NCI-H1105 (cell line): ENCODE data around the gene BMPER.

Source experiments
- DNase-seq: peaks from one replicate; lab custom pipeline; 2025; lab: John Stamatoyannopoulos, UW

Gene BMPER

DNA sequence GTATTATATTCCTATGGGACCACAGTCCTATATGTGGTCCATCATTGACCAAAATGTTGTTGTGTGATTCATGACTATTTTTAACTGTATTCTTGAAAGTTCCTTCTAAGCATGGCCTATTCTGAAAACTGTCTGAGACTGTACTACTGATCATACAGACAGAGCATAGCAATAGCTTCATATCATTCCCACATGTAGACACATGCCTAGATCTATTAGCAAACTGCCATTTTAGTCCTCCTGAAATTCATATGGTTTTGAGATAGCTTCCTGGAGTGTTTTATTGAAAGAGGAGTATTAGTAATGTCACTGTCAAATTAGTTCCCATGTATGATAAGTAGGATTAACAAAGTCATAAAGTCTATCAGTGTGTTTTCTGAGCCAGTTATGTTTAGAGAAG is 157.5 kb downstream of the BMPER start:
- DNase-seq: no peak

DNA sequence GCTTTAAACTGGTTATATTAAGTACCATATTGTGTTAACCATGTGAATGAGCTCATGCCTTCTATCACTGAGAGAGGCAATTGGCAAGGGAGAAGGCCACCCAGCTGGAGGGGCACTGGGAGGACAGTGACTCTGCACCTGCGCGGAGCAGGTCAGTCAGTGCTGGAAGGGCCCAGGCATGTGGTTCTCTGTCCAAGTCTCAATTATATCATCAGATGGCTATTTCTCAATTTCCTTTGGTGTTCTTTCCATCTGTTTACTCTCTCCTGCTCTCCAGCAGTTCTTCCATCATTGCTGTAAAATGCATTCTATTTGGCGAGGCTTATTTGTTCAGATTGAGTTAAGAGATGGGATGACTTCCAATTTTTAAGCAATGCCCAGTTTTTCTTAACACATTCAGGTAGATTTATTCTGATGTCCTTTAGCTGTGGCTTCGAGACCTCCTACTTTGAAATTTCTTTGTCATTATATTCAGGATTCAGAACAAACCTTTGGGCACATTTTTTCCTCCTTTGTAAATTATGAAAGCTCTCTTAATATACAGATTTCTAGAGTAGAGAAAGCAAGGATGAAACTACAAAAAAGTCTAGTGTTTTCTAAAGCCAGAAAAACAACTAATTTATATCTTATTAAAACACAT is 159.3 kb downstream of the BMPER start:
- DNase-seq: no peak

DNA sequence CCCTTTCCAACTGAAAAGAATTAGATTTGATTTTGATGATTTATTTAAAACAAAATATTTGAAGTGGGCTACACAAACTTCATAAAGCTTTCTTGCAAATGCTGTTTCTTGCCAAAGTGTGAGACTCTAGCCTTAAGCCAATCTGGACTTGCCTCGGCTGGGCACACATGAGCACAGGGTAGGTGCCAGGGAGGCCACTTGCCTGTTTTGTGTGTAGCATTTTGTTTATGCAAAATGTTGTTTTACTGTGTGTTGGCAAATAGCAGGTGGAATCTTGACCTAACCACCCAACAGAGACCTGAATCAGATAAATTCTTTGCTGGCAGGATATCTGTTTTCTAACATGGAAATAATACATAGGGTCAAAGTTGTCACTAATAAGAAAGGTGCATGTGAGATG is 161.1 kb downstream of the BMPER start:
- DNase-seq: no peak

DNA sequence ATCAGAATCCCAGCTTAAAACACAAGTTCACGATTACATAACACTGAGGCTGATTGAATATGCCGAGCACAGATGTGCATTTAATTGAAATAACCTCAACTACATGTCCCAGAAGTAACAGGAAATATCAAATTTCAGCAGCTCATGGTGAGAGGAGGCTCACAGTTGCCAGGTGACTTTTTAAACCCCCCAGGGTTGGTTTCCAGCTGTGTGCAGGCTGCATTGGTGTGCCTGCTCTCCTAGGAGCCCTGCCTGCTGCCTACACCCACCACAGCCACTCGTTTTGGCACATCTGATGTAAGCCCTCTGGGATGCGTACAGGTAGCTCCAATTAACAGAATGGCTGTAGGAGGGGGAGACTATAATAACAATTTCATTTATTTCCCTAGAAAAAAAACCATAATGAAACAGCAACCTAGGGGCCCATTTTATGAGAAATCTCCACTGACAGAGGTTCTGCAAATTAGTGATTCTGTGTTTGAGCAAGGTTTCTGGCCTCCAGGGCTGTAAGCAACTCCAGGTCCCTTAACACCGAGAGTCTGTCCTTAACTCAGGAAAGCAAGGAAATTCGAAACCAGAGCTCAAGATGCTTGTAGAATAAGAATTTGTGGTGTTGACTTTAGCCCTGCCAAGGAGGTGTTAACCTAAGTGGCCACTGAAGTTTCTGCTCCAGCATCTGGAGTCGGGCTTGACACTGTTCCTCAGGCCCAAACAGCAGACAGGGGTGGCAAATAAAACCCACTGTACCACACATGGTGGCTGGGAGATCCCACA is 161.9 kb downstream of the BMPER start:
- peak; percentile 33 for DNase-seq

DNA sequence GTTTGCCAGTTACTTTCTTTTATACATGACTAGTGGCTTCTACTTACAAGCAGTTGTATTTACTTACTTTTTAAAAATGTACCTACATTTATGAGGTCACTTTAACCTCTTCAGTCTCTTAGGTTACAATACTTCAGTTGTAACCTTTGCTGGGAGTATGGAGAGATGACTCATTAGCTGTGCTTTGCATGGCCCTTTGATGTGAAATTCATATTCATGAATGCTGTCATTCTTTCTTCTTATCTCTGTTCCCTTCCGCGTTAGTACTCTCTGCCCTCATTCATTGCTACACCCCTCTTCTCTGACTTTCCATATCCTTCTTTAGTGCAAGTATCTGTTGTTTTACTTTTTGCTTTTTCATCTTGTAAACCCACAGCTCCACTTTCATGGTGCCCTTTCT is 164.3 kb downstream of the BMPER start:
- DNase-seq: no peak

DNA sequence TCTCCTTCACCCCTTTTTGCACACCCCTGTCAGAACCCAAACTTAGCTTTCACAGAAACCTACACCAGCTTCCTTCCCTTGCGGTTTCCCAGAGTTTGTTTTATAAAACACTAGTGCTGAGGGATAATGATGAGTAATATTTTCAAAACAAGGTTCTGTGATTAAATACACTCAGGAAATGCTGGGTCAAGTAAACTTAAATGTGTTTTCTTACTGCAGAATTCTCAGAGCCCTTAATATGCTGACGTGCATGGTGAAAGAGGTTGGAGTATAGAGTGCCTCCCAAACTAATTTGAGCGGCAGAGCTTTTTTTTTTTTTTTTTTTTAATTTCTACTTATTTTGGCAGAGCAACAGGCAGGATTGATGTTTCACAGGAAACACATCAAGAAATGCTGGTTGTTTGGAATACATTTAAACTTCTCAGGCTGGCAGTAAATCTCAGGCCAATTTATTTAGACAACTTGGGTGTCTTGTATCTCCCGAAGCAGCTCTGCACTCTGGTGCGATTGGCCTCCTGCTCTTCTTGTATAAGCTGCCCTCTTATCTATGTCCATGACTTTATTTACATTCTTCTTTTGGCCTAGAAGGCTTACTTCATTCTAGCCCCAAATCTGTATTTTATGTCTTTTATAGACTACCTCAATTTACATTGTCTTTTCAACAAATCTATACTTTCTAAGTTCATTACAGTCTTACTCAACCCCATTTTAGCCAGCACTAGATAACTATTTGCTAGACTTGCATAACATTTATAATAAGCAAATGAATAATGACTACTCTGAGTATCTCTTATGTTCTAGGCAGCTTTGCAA is 165.4 kb downstream of the BMPER start:
- DNase-seq: no peak

DNA sequence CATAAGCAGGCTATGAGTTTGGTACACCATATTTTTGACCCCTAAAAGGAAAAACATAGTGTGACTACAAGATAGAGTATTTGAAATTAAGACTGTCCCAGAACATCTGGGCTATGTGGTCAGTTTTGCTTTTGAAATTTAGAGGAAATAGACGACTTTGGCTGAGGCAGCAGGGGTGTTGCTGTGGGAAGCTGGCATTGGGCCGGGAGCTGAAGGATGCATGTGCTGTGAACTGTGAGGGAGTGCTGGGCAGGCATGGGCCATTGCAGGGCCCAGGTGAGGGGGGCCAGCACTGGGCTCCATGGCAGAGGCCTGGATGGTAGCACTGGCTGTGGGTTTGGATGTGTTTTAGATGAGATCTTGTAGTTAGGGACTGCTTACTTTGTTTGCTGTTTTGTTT is 168.3 kb downstream of the BMPER start:
- no peak for DNase-seq

DNA sequence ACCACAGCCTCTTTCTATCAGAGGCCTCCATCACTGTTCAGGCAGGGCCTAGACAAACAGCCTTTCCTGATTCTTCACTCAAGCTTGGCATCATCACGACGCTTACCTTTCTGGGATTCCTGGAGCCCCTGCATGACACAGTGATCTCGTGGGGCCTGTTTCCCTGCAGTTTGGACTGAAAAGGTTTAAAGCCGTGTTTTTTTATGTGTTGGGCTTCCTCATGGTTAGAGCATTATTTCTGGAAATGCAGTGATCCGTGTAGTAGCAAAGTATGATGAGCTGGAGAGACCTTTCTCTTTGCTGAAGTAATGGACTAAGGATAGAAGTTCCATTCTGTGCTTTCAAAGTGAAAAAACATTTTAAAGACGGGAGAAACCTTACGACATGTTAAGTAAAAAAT is 169.1 kb downstream of the BMPER start:
- no peak for DNase-seq

DNA sequence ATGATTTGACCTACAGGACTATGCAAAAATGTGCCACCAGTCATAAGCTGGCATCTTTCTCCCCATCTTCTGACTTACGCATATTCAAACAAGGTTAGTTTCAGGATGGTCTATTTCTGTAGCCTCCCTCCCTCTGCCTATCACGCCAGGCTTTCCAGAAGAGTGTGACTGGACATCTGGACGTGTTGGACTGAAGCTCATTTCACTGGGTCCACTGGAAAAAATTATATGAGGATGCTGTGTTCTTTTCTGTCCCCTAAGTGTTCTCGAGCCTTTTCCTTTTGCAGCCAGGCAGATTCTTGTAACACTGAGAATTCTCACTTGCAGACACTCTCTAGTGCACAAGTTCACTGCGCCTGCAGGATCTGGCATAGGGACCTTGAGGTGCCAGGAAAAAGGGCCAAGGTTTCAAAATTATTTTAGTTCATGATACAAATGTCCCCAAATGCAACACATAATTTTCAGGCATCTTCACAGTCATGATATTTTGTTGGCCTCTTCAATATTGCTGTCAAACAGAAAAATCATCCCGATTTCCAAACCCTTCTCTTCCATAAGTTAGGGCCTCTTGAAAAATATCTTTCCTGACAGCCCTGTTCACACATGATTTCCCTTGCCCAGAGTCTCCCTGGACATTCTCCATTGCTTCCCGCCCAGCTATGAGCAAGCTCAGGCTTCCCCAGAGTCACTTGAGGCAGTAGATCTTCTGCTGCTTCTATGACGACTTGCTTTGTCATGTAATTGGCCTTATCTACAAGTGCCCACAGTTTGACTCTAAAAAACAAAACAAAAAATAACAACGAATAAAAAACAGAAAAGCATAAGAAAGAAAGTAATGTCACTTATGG is 170.4 kb downstream of the BMPER start:
- no peak for DNase-seq

DNA sequence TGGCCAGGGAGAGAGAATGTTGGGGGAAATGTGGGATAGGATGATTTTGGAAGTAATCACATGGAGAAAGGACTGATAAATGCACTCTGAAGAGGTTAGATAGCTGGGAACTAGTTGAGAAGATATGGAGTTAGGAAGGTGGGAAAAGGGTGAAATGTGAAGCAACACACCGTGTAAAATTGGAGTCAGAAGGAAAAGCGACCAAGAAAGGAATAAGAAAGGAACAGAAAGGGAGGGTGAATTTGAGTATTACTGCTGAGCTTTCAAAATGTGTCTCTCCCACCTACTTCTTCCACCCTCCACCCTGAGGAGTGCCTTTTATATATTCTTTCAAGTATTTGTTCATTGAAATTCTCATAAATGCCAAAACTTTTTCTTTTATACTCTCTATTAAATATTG is 171.8 kb downstream of the BMPER start:
- no peak for DNase-seq

DNA sequence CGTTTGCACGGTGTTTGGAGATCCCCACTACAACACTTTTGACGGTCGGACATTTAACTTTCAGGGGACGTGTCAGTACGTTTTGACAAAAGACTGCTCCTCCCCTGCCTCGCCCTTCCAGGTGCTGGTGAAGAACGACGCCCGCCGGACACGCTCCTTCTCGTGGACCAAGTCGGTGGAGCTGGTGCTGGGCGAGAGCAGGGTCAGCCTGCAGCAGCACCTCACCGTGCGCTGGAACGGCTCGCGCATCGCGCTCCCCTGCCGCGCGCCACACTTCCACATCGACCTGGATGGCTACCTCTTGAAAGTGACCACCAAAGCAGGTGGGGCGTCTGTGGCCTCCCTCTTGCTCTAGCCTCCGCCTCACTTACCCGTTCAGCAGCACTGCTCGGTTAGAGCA is 173.5 kb downstream of the BMPER start:
- no peak for DNase-seq

DNA sequence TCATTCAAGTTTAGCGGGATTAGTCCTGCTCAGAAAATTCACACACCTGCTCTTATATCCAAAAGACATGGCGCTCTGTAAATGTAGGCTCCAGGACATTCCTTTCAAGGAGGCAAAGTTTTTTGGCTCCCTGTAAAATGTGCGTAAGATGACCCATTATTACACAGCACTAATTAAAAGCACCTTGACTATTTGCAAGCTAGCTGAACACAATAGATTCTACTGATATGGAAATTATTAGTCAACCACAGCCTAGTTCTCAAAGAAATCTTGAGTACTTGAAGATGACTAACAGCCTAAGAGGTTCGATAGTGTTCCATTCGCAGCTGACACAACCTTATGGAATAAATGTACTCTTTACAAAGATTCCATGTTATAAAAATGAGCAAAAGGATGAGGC is 175.2 kb downstream of the BMPER start:
- no peak for DNase-seq

DNA sequence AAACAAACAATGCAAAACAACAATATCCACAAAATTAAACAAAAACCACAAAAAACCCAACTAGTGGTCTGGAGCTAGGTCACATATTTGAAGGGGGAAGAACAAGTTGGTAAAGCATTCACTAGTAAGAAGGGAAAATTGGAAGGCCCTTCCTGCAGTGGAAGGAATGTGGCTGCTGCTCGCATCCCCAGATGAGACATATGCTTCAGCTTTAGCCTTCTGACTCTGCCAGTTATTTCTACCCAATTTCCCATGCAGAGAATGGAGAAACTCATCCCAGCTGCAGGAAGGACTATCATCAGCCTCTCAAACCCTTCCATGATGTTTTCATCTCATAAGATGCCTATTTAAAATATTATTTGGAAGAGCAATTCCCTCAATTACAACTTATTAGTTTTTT is 176.6 kb downstream of the BMPER start:
- DNase-seq: no peak

DNA sequence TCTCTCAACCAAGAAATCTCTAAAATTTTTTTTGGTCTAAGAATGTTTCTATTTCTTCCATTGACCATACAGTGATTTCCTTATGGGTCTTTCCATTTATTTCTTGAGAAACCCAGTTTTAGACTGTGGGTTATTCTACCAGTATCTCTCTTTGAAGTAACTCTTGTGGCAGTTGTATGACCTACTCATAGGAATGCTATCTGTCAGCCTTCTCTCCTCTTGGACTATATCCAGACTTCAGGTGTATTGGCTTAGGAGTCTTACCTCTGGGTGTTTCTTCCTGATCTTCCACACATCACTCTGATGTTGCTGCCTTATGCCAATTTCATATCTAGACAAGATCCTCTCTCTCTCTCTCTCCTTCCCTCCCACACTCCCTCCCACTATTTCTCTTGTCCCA is 178.1 kb downstream of the BMPER start:
- no peak for DNase-seq

DNA sequence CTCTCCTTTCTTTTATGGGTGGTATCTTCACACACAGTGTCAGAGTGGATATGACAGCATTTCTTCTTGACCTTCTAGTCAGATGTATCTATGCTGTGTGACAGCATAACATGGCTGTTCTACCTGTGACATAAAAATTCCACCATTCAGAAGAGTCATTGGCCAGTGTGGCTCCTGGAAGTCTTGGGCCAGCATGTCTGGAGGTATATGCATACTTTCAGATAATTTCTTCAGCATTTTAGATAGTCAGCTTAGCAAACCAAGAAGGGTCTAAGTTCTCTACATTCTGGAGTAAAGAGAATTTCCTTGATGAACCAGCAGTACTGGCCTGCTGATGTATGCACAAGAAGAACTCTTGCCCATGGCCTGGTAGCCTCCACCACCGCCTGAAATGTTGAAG is 179.3 kb downstream of the BMPER start:
- DNase-seq: no peak

DNA sequence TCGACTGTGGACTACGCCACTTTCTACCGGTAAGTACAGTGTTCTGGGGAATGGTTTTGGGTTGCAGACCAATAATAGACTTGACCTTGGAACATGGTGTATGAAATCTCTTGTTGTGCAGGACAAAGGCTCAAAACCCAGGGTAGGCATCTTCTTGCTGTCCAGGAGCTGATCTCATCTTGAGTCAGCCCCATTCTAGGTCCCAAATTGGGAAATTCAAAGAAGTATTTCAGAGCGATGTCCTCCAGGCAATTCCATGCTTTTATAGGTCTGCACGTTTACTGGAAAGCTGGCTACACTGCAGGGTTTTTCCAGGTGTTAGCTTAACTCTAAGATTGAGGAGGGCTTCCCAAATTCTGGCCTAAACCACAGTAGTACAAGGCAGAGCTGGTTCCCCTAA is 180.7 kb downstream of the BMPER start:
- no peak for DNase-seq

DNA sequence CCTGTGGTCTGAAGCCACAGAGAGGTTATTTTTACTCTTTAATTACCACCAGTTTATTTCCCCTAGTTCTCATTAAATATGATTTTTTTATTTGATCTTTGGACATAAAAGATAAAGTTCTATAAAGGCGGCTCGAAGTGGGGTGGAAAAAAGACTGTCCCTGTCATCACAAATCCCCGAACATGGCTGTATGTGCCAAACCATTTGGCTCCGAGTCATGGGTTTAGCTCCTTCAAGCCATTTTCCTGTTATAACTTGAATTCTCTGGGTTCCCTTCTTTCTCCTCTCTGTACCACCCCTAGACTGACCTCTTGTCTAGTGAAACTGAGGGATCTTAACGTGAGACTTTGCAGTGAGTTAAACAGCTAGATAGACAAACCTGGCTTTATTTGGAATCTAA is 181.6 kb downstream of the BMPER start:
- no peak for DNase-seq

DNA sequence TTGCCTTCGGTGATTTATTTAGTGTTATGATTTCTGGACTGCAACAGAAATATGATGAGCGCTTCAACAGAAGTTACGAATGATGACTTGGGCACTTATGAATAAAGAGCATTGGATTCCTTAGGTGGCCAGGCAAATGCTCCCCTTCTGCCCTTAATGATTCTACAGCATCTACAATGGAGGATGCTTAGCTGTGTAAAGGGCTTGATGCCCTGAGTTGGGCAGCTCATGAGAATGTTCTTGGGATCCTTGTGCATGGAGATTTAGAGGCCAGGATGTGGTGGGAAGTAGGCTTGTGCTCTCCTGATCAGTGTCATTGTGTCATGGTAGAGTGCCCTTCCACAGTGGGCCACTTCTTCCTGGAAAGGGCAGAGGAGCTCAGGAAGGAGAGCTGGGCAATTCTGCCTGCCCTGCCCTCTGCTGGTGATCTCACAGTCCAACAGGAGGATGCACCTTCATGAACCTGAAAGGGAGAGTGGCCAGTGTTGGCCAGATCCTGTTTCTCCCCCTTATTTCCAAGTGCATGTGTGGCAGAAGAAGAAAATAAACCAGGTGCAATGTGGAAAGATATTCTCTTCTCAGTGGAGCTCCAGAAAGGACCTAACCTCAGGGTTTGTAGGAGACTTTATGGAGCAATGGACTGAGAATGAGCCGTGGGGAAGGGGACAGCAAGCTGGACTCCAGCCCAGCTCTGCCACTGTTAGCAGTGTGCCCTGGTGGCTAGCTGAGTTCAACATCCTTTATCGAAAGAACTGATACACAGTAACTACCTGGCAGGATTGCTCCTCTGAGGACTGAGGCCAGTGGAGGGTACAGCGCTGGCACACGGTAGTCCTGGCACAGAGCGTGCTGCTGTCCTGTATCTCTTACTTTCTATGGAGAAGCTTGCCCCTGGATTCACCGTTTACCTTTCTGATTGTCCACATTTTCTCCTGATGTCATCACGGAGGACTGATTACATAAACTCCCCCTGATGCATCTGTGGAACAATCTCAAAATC is 182.9 kb downstream of the BMPER start:
- DNase-seq: no peak

DNA sequence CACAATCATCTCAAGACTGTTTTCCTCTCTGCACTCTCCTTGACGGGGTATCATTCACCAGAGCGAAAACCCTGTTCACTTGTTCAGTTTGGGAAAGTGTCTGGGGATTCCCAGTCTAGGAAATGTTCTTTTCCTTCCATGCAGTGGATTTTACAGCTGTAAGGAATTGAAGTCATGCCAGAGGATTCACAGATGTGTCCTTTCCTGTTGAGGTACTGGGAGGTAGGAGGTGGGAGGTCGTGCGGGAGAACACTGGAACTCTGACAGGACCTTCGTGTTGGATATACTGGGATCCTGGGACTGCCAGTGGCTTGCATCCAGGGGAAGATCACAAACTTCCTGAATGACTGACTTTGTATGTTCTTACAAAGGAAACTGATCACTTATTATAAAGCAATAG is 185.5 kb downstream of the BMPER start:
- no peak for DNase-seq

DNA sequence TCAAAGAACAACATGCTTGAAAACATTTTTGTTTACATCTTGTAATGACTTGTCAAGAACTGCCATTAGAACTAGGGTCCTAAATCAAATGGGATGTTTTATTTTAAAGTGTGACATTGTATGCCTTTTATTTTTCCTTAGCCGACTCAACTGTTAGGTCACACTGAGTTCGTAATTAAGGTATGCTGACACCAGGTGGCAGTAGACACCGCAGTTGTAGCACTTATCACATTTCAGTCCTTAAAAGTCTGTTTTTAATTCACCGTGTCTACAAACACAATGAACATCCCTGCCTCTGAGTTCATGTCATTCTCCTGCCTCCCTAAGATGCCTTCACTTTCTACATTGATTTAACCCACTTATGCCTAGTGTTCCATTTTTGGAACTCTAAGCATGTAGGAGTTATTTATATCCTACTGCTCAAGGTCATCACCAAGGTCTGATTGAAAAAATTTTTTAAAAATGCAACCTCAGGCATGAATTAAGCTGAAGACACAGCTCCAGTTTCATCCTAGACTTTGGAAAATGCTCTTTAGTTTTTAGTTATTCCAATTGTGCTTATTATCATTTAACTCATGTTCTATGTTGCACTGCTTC is 186.1 kb downstream of the BMPER start:
- no peak for DNase-seq

DNA sequence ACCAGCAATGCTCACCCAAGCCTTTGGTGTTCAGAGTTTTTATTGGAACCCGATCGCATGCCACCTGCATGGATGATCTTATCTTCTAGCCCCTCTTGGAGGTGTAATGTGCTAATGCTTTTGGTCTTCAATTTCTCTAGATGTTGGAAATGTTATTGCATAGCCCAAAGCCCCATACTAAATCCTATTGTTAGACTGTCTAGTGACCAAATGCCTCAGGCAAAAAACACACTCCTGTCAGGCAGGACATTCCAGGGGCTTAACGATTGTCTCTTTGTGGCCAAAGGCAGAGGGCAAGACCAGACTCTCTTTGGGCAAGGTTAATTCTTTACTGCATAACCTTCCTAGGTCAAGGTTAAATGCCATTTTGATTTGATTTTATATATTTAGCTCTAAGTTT is 187.9 kb downstream of the BMPER start:
- no peak for DNase-seq
